ENCODE results near the gene SLC6A18.
"Not testable (repeated sequence)": the region's sequence is repeated elsewhere in the genome, so short reads cannot be mapped to it uniquely, and the experiment has no call there.

Gene SLC6A18

GRCh38 chr5:1279443-1280151, 54.4 kb downstream of the SLC6A18 start:
- no peak for DNase-seq

DNA sequence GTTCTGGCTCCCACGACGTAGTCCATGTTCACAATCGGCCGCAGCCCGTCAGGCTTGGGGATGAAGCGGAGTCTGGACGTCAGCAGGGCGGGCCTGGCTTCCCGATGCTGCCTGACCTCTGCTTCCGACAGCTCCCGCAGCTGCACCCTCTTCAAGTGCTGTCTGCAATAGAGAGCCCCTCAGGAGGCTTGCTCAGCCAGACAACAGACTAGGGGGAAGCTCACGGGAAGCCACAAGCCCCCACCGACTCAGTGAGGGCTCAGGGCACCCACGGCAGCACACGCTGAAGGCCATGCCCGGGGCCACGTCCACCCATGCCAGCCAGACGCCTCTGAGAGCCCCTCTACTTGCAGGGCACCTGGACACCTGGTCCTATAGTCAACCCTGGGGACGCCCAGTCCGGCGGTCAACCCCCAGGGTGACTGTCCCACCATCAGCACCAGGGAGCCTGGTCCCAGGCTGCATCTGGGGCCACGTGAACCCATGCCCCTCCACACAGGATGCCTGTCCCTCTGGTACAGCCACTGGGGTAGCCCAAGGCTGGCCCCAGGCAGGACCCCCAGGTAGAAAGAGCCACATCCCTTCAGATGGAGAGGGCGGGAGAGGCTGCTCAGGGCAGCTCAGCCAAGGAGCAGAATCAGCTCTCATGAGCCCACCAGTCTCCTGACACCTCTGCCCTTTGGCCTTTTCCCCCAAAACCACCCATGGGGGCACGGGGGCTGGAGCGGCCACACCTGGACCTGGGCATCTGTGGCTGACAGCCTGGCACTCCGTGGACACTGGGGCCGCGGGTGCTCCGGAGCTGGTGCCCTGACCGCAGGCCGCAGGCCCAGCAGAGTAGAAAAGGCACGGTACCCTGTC, 55.2 kb downstream of the SLC6A18 start:
- no peak for DNase-seq

DNA sequence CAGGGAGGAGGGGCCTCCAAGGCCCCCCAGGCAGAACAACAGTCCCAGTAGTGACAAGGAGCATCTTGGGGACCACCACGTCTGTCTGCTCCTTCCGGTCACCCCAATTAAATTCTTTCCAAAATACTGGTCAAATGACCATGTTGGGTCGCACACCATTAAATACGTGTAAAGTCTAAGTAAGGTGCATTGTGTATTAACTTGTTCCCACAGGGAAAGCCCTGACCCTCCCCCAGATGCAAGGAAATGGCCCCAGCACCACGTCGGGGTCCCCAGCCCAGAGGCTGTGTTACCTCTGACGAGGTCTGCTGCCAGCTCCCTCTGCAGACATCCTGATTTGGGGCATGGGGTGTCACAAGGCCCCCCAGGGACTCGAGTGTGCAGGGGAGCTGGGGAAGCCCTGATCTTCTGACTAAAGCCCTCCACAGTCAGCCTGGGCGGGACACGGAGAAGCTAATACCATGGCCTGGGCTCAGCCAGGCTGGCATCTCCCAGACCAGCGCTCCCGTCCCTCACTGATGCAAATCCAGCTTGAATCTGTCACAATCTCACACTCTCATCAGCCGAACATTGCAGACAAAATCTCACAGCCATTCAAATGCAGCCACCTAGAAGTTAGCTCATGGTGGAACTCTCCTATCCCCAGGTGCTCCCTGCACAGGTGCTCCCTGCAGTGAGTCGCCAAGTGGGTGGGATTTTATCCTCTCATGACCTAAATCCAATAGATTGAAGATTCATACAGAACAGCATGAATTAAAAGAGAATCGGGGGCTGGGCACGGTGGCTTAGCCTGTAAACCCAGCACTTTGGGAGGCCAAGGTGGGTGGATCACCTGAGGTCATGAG, 56.1 kb downstream of the SLC6A18 start:
- no peak for DNase-seq

DNA sequence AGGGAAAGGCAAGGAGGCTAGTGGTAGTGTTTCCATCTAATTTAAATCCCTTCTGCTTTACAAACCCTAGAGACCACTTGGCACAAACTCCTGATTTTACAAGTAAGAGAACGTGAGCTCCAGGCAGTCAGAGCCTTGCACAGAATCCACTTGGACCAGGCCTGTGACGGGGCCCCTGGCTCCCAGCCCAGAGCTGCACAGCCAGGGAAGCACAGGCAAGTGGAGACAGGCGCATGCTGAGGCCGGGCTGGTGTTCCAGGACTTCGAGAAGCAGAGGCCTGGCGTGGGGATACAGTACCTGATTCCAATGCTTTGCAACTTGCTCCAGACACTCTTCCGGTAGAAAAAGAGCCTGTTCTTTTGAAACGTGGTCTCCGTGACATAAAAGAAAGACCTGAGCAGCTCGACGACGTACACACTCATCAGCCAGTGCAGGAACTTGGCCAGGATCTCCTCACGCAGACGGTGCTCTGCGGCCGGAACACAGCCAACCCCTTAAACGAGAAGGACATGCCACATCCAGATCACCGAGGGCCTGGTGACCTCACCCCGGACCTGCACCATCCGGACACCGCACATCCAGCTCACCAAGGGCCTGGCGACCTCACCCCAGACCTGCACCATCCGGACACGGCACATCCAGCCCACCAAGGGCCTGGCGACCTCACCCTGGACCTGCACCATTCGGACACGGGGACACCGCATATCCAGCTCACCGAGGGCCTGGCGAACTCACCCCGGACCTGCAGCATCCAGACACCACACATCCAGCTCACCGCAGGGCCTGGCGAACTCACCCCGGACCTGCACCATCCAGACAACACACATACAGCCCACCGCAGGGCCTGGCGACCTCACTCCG, 57.2 kb downstream of the SLC6A18 start:
- DNase-seq = no peak

- DNase-seq = not testable (repeated sequence)
Observed at GRCh38 chr5:1282993-1283728, 58.0 kb downstream of the SLC6A18 start.

GRCh38 chr5:1283729-1284041, 58.5 kb downstream of the SLC6A18 start:
- DNase-seq = not testable (repeated sequence)

DNA sequence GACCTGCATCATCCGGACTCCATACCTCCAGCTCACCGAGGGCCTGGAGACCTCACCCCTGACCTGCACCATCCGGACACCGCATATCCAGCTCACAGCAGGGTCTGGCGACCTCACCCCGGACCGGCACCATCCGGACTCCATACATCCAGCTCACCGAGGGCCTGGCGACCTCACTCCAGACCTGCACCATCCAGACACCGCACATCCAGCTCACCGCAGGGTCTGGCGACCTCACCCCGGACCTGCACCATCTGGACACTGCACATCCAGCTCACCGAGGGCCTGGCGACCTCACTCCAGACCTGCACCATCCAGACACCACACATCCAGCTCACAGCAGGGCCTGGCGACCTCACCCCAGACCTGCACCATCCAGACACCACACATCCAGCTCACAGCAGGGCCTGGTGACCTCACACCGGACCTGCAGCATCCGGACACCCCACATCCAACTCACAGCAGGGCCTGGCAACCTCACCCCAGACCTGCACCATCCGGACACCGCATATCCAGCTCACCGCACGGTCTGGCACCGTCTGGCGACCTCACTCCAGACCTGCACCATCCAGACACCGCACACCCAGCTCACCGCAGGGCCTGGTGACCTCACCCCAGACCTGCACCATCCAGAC, 59.3 kb downstream of the SLC6A18 start:
- not testable (repeated sequence) for DNase-seq

DNA sequence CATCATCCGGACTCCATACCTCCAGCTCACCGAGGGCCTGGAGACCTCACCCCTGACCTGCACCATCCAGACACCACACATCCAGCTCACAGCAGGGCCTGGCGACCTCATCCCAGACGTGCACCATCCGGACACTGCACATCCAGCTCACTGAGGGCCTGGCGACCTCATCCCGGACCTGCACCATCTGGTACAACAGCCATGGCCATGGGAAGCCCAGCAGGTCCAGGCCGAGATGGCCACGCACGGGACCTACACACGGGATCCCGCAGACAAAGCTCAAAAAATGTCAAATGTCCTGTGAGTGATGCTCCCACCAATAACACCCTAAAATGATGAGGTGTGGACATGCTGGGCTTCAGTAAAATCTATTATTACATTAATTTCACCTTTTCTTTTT, 60.0 kb downstream of the SLC6A18 start:
- no peak for DNase-seq

- DNase-seq = no peak
Observed at GRCh38 chr5:1285883-1286291, 60.7 kb downstream of the SLC6A18 start.

DNA sequence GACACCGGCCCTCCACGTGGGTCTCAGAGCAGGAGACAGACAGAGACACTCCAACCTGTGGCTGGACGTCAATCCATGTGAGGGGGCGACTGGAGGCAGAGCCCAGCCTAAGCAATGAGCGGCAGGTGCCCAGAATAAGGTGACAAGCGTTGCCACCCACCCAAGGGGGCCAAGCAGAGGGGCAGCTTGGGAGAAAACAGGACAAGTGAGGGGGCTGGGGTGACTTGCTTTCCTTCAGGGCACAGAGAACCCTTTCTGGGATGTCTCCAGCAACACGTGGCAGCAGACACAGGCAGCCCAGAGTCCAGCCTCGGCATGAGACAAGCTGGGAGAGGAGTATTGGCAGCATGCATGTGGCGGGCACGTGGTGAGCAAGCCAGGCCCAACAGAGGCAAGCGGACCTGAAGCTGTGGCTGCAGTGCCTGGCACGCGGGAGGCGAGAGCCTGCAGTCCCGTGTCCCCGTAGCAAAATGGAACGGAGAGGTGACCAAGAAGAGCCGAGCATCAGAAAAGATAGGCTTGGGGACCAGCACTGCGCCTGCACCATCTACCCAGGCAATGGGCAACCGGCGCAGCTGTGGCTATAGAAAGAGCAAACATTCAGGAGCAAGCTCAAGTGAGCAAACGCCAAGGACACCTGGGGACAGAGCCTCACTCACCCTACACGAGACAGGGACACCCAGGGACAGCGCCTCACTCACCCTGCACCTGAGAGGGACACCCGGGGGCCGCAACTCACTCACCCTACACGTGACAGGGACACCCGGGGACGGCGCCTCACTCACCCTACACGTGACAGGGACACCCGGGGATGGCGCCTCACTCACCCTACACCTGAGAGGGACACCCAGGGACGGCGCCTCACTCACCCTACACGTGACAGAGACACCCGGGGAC, 63.5 kb downstream of the SLC6A18 start:
- no peak for DNase-seq

DNA sequence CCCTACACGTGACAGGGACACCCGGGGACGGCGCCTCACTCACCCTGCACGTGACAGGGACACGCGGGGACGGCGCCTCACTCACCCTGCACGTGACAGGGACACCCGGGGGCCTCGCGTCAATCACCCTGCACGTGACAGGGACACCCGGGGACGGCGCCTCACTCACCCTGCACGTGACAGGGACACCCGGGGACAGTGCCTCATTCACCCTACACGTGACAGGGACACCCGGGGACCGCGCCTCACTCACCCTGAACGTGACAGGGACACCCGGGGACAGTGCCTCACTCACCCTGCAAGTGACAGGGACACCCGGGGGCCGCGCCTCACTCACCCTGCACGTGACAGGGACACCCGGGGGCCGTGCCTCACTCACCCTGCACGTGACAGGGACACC, 64.4 kb downstream of the SLC6A18 start:
- DNase-seq = not testable (repeated sequence)

DNA sequence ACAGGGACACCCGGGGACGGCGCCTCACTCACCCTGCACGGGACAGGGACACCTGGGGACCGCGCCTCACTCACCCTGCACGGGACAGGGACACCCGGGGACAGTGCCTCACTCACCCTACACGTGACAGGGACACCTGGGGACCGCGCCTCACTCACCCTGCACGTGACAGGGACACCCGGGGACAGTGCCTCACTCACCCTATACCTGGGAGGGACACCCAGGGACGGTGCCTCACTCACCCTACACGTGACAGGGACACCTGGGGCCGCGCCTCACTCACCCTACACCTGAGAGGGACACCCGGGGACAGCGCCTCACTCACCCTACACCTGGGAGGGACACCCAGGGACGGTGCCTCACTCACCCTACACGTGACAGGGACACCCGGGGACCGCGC, 65.8 kb downstream of the SLC6A18 start:
- DNase-seq = not testable (repeated sequence)

- DNase-seq = no peak
Observed at GRCh38 chr5:1291611-1292080, 66.5 kb downstream of the SLC6A18 start.

GRCh38 chr5:1292139-1292538, 67.0 kb downstream of the SLC6A18 start:
- no peak for DNase-seq

GRCh38 chr5:1292846-1293415, 67.8 kb downstream of the SLC6A18 start:
- DNase-seq = no peak

DNA sequence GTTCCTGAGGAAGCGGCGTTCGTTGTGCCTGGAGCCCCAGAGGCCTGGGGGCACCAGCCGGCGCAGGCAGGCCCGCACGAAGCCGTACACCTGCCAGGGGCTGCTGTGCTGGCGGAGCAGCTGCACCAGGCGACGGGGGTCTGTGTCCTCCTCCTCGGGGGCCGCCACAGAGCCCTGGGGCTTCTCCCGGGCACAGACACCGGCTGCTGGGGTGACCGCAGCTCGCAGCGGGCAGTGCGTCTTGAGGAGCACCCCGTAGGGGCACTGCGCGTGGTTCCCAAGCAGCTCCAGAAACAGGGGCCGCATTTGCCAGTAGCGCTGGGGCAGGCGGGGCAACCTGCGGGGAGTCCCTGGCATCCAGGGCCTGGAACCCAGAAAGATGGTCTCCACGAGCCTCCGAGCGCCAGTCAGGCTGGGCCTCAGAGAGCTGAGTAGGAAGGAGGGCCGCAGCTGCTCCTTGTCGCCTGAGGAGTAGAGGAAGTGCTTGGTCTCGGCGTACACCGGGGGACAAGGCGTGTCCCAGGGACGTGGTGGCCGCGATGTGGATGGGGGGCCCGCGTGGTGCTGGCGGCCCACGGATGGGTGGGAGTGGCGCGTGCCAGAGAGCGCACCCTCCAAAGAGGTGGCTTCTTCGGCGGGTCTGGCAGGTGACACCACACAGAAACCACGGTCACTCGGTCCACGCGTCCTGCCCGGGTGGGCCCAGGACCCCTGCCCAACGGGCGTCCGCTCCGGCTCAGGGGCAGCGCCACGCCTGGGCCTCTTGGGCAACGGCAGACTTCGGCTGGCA, 68.4 kb downstream of the SLC6A18 start:
- DNase-seq = no peak

- no peak for DNase-seq
Observed at GRCh38 chr5:1294206-1294834, 69.1 kb downstream of the SLC6A18 start.
